ENCODE data around the gene TTYH1. TPM values are rescaled to one million over a fixed set of nuclear protein-coding genes. Genes with fewer than 3 reads are reported as not detected.

Gene TTYH1
- total and polyA plus RNA-seq, 3 donors from 2014 or later, result 126 to 248 (median 226) TPM

DNA sequence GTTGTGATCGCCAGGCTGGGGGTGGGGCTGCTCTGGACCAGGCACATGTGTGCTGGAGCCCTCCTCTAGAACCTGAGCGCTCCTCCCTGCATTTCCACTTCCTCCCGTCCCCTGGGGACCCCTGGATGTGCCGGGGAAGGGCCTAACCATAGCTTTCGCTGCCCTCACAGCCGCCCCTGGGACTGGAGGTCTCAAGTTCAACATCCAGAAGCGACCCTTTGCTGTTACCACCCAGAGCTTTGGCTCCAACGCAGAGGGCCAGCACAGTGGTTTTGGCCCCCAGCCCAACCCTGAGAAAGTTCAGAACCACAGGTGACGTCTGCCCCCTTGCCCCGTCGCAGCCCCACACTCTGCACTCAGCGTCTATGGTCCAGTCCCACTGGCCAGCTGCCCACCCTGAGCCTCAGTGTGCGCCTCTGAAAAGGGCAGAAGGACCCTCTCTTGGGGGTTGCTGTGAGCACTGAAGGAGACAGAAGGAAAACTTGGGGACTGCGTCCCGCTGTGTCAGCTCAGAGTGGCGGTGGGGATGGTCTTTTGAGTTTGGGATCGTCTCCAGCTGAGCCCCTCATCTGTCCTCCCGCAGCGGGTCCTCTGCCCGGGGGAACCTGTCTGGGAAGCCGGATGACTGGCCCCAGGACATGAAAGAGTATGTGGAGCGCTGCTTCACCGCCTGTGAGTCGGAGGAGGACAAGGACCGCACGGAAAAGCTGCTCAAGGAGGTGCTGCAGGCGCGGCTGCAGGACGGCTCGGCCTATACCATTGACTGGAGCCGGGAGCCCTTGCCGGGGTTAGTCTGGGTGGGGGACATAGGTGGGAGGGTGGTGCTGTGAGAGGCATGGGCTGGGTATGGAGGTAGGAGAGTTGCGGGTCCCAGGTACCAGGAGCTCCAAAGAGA, 39.8 kb downstream of the TTYH1 start:
- intact Hi-C loops (cut with DNase I; ENCODE audit: low total_unique reads), result no loop called here
- WGBS, 2 donors, result 87 to 91% methylated on average over 26 to 33 of the region's 33 CpGs
- Histone ChIP-seq H3K27me3 (no peaks in the 10 kb centered on the region), H3K4me3 (no peak overlapping the region), H3K4me1 (peaks cover 13% of the 10 kb centered on the region), H3K36me3 (ENCODE audit: low read depth, missing control alignments) (no peaks in the 10 kb centered on the region), H3K9me3 (no peaks in the 10 kb centered on the region), H3K27ac (no peak overlapping the region)
- DNase-seq, result no peak
- TF ChIP-seq, protein P1, sequence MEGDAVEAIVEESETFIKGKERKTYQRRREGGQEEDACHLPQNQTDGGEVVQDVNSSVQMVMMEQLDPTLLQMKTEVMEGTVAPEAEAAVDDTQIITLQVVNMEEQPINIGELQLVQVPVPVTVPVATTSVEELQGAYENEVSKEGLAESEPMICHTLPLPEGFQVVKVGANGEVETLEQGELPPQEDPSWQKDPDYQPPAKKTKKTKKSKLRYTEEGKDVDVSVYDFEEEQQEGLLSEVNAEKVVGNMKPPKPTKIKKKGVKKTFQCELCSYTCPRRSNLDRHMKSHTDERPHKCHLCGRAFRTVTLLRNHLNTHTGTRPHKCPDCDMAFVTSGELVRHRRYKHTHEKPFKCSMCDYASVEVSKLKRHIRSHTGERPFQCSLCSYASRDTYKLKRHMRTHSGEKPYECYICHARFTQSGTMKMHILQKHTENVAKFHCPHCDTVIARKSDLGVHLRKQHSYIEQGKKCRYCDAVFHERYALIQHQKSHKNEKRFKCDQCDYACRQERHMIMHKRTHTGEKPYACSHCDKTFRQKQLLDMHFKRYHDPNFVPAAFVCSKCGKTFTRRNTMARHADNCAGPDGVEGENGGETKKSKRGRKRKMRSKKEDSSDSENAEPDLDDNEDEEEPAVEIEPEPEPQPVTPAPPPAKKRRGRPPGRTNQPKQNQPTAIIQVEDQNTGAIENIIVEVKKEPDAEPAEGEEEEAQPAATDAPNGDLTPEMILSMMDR (IDR thresholded peaks at IDR 0.05), result no peak
- TF ChIP-seq POLR2A (IDR thresholded peaks at IDR 0.05), result no peak

DNA sequence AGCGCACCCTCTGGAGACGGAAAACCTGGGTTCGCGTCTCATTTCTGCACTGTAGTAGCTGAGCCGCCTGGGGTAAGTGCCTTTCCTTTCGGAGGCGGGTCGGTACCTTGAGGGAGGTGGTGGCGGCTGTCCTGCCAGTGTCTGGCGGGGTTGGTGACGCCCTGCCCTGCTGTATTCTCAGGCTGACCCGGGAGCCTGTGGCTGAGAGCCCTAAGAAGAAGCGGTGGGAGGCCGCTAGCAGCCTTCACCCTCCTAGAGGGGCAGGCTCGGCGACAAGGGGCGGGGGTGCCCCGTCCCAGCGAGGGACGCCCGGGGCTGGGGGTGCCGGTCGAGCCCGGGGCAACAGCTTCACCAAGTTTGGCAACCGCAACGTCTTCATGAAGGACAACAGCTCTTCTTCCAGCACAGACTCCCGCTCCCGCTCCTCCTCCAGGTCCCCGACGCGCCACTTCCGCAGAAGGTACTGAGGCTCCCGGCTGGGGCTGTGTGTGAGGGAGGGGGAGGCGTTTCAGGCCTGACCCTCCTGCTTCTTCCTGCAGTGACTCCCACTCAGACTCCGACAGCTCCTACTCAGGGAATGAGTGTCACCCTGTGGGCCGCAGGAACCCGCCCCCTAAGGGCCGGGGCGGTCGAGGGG, 40.6 kb downstream of the TTYH1 start:
- no peaks in the 10 kb centered on the region for H3K9me3 ChIP-seq
- no peak overlapping the region for H3K27ac ChIP-seq
- H3K4me3 ChIP-seq, result no peak overlapping the region
- no peak for TF ChIP-seq POLR2A (IDR thresholded peaks at IDR 0.05)
- TF ChIP-seq, protein P1 (IDR thresholded peaks at IDR 0.05), result no peak
- H3K27me3 ChIP-seq, result no peaks in the 10 kb centered on the region
- intact Hi-C loops (cut with DNase I; ENCODE audit: low total_unique reads), result no loop called here
- DNase-seq, result no peak
- WGBS, 2 donors, result 82 to 89% methylated on average over 30 to 40 of the region's 40 CpGs
- peaks cover 5% of the 10 kb centered on the region for H3K4me1 ChIP-seq
- no peaks in the 10 kb centered on the region for H3K36me3 ChIP-seq (ENCODE audit: low read depth, missing control alignments)

DNA sequence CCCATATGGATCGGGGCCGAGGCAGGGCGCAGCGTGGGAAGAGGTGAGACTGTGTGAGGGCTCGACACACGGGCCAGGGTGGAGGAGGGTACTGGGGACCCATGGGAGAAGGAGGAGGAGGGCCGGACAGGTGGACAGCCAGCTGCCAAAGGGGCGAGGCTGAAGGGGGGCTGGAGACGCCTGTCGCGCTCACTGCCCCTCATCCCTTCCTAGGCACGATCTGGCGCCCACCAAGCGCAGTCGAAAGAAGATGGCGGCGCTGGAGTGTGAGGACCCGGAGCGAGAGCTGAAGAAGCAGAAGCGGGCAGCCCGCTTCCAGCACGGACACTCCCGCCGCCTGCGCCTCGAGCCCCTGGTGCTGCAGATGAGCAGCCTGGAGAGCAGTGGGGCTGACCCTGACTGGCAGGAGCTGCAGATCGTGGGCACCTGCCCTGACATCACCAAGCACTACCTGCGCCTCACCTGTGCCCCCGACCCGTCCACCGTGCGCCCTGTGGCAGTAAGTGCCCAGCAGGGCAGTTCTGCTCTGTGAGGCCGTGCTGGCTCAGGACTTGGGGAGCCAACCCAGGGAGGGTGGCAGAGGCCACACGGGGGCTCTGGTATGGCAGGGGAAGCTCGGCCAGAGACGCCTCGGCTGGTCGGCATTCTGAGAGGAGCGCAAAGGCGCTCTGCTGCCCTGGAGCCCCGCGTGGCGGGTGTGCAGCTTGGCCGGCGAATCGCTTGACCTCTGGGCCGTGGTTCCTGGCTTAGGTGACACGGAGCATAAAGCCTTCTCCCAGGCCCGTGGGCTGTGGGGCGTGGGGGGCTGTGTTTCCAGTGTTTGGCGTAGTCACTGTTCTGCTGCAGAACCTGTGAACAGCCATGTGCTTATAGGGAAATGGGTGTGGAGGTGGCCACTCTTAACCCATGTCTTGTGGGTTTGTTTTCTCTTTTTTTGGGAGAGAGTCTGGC, 41.4 kb downstream of the TTYH1 start:
- Histone ChIP-seq H3K4me3 (no peak overlapping the region), H3K27me3 (no peaks in the 10 kb centered on the region), H3K36me3 (ENCODE audit: low read depth, missing control alignments) (no peaks in the 10 kb centered on the region), H3K9me3 (no peaks in the 10 kb centered on the region), H3K4me1 (peaks cover 5% of the 10 kb centered on the region), H3K27ac (no peak overlapping the region)
- TF ChIP-seq, protein P1 (IDR thresholded peaks at IDR 0.05), result no peak
- no peak for TF ChIP-seq POLR2A (IDR thresholded peaks at IDR 0.05)
- whole genome bisulfite sequencing, 2 donors, result 91 to 92% methylated on average over 17 to 47 of the region's 51 CpGs
- intact Hi-C loops (cut with DNase I; ENCODE audit: low total_unique reads), result no loop called here
- no peak for DNase-seq

DNA sequence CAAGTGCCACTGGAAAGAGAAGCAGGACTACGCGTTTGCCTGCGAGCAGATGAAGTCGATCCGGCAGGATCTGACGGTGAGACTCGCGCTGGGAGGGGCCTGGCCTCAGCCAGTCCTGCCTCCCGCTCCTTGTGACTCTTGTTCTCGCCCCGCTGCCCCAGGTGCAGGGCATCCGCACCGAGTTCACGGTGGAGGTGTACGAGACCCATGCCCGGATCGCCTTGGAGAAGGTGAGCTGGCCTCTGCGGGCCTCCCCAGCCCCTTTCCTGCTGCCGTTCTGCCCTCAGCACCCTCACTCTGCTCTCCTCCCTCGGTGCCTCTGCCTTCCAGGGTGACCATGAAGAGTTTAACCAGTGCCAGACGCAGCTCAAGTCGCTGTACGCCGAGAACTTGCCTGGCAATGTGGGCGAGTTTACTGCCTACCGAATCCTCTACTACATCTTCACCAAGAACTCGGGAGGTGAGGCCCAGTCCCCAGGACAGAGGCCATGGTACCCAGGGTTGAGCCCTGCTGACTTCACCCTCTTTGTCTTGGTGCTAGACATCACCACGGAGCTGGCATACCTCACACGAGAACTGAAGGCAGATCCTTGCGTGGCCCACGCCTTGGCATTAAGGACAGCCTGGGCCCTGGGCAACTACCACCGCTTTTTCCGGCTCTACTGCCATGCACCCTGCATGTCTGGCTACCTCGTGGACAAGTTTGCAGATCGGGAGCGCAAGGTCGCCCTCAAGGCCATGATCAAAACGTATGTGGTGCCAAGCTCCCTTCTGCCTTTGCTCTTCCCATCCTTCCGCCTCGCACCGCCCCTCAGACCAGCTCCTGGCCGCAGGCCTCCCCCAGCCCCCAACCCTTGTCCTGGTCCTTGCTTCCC, 42.7 kb downstream of the TTYH1 start:
- TF ChIP-seq, protein P1 (IDR thresholded peaks at IDR 0.05), result no peak
- TF ChIP-seq POLR2A (IDR thresholded peaks at IDR 0.05), result no peak
- H3K36me3 ChIP-seq (ENCODE audit: low read depth, missing control alignments), result no peaks in the 10 kb centered on the region
- H3K27ac ChIP-seq, result no peak overlapping the region
- no peaks in the 10 kb centered on the region for H3K9me3 ChIP-seq
- WGBS, 2 donors, result 84 to 85% methylated on average over 40 to 42 of the region's 42 CpGs
- no peak for DNase-seq
- H3K27me3 ChIP-seq, result no peaks in the 10 kb centered on the region
- intact Hi-C loops (cut with DNase I; ENCODE audit: low total_unique reads), result no loop called here
- H3K4me1 ChIP-seq, result peaks cover 11% of the 10 kb centered on the region
- no peak overlapping the region for H3K4me3 ChIP-seq

Data from testis (tissue), 3 donors.